Bronchial epithelial cell (primary cell): ENCODE data around the gene TMEM89. TPM values are rescaled to one million over a fixed set of nuclear protein-coding genes. Genes with fewer than 3 reads are reported as not detected.

Source experiments
- DNase-seq: peaks from one replicate; pipeline ENCODE4 v3.0.0-alpha.2; 2010; ENCODE audit warnings: low read depth
- FAIRE-seq: peaks from 2 replicates; lab custom pipeline; 2011; peaks lifted over from hg19 to GRCh38; lab: Jason Lieb, UNC
- H3K27me3 ChIP-seq: 2 replicates; pipeline ENCODE4 v1.5.1; 2011; ENCODE audit warnings: low read length; ENCODE audit not compliant: control insufficient read depth, insufficient read depth
- H3K36me3 ChIP-seq: 2 replicates; pipeline ENCODE4 v1.5.1; 2011; ENCODE audit warnings: low read length; ENCODE audit not compliant: control insufficient read depth, insufficient read depth
- H3K4me3 ChIP-seq: 2 replicates; pipeline ENCODE4 v1.5.1; 2011; ENCODE audit warnings: mild to moderate bottlenecking, low read depth, low read length, control low read depth
- CTCF ChIP-seq: IDR thresholded peaks from 2 replicates; pipeline ENCODE4 v1.5.1; 2011; ENCODE audit warnings: mild to moderate bottlenecking, moderate library complexity, low read length, control low read depth, inconsistent platforms; ENCODE audit not compliant: insufficient read depth, severe bottlenecking
- total RNA-seq: library from RNA; depleted of rRNA; stranded (reverse); fragments of >200 nt; gene quantifications from 2 replicates; pipeline ENCODE4 v1.2.1, GENCODE V29; 2014

Gene TMEM89
- total RNA-seq, 1 donor from 2014 or later: not detected

DNA sequence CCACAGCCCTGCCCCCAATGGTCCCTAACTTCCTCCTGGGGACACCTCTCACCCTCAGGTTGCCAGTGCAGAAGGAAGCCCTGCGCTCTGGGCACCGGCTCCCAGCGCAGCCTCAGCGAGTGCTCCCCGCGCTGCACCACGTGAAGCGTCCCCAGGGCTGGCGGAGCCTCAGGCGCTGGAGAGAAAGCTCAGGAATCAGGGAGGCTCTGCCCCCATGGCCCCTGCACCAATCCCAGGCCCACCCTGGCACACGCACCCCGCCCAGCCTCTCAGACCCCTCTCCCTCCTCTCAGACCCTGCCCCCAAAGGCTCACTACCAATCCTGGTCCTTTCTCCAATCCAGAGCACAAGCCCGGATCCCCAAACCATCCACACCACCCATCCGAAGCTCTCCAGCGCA, 33.3 kb downstream of the TMEM89 start:
- Histone ChIP-seq H3K27me3 (no peaks in the 10 kb centered on the region), H3K36me3 (peaks cover 87% of the 10 kb centered on the region), H3K4me3 (no peak overlapping the region)
- no peak for DNase-seq
- no peak for FAIRE-seq
- no peak for TF ChIP-seq CTCF

DNA sequence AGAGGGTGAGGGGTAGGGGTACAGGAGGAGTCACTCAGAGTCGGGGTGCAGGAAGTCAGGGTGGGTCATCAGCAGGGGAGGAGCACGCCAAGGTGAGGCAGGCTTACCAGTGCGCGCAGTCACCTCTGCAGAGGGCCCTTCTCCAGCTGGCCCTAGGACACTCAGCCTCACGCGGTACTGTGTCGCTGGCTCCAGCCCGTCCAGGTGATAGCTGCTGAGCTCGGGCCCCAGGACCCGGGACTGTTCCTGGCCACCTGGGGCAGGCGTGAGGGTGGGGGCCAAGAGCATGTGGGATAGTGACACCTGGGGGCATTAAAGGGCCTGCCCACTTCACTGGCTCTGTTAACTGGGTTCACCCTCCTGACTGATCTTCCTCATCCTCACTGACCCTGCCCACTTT, 33.9 kb downstream of the TMEM89 start:
- no peak for TF ChIP-seq CTCF
- DNase-seq: no peak
- Histone ChIP-seq H3K36me3 (peaks cover 90% of the 10 kb centered on the region), H3K27me3 (no peaks in the 10 kb centered on the region), H3K4me3 (no peak overlapping the region)
- no peak for FAIRE-seq

- no peak overlapping the region for H3K4me3 ChIP-seq
- no peak for TF ChIP-seq CTCF
- FAIRE-seq (peak; percentile 18), DNase-seq (no peak)
- H3K27me3 ChIP-seq: no peaks in the 10 kb centered on the region
- peaks cover 88% of the 10 kb centered on the region for H3K36me3 ChIP-seq
Observed at GRCh38 chr3:48585411-48585810, 36.2 kb downstream of the TMEM89 start.

DNA sequence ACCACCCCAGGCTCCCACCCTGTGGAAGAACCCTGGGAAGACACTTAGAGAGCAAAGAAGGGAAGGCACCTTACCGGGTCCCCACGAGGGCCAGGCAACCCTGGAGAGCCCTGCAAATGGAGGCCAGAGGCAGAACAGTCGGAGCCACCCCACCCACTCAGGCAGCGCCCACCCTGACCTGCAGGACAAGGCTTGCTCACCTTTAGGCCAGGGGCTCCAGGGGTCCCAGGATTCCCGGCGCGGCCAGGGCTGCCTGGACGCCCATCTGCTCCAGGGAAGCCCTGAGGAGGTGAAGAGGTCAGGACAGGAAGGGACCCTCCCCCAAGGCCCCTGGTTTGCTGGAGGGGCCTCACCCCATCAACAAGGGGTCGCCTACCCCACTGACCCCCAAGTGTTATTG, 36.7 kb downstream of the TMEM89 start:
- TF ChIP-seq CTCF: no peak
- H3K36me3 ChIP-seq: peaks cover 88% of the 10 kb centered on the region
- H3K4me3 ChIP-seq: no peak overlapping the region
- H3K27me3 ChIP-seq: no peaks in the 10 kb centered on the region
- DNase-seq: no peak
- no peak for FAIRE-seq

GRCh38 chr3:48581621-48582481, 39.7 kb downstream of the TMEM89 start:
- no peaks in the 10 kb centered on the region for H3K27me3 ChIP-seq
- no peak for FAIRE-seq
- peaks cover 87% of the 10 kb centered on the region for H3K36me3 ChIP-seq

More at GRCh38 chr3:48581621-48582481, 39.7 kb downstream of the TMEM89 start:
- no peak for DNase-seq
- H3K4me3 ChIP-seq: no peak overlapping the region
- TF ChIP-seq CTCF: no peak
